NB4 (cell line): ENCODE results near the gene TAGLN3.

Experiments
- DNase-seq: peaks from one replicate; pipeline ENCODE4 v3.0.0; 2010; ENCODE audit warnings: low read depth
- H3K4me3 ChIP-seq: one replicate; pipeline ENCODE4 v1.5.1; 2011; ENCODE audit warnings: mild to moderate bottlenecking, low read depth, low read length, moderate library complexity
- MYC ChIP-seq: IDR thresholded peaks from 2 replicates; pipeline ENCODE4 v1.6.1; 2011; ENCODE audit warnings: low read depth, low read length
- POLR2A ChIP-seq: IDR thresholded peaks from 2 replicates; pipeline ENCODE4 v1.6.1; 2011; ENCODE audit warnings: mild to moderate bottlenecking; ENCODE audit not compliant: insufficient read length; ENCODE audit errors: extremely low read depth
- TF ChIP-seq, protein P1 (sequence below): IDR thresholded peaks from one replicate; pipeline ENCODE4 v1.5.1; 2012; ENCODE audit warnings: low read depth, low read length
- TF ChIP-seq, protein P2 (sequence below): IDR thresholded peaks from 2 replicates; pipeline ENCODE4 v1.6.1; 2011; ENCODE audit warnings: low read depth, low read length

TAGLN3 gene

GRCh38 chr3:111979434-111980038 is 19.2 kb upstream of the TAGLN3 start:
- DNase-seq, result peak; percentile 63
- peak overlapping the region; percentile 80 for H3K4me3 ChIP-seq
- TF ChIP-seq, protein P1, sequence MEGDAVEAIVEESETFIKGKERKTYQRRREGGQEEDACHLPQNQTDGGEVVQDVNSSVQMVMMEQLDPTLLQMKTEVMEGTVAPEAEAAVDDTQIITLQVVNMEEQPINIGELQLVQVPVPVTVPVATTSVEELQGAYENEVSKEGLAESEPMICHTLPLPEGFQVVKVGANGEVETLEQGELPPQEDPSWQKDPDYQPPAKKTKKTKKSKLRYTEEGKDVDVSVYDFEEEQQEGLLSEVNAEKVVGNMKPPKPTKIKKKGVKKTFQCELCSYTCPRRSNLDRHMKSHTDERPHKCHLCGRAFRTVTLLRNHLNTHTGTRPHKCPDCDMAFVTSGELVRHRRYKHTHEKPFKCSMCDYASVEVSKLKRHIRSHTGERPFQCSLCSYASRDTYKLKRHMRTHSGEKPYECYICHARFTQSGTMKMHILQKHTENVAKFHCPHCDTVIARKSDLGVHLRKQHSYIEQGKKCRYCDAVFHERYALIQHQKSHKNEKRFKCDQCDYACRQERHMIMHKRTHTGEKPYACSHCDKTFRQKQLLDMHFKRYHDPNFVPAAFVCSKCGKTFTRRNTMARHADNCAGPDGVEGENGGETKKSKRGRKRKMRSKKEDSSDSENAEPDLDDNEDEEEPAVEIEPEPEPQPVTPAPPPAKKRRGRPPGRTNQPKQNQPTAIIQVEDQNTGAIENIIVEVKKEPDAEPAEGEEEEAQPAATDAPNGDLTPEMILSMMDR, result no peak
- TF ChIP-seq POLR2A, result no peak

- DNase-seq, result peak; percentile 20
- peak overlapping the region; percentile 80 for H3K4me3 ChIP-seq
- TF ChIP-seq, protein P2, sequence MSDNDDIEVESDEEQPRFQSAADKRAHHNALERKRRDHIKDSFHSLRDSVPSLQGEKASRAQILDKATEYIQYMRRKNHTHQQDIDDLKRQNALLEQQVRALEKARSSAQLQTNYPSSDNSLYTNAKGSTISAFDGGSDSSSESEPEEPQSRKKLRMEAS, result no peak
- TF ChIP-seq, protein P1, result no peak
- TF ChIP-seq POLR2A (no peak), MYC (no peak)
These were observed 17.8 kb upstream of the TAGLN3 start for GRCh38 chr3:111980716-111981456.

- peak overlapping the region; percentile 25 for H3K4me3 ChIP-seq
- DNase-seq, result no peak
- TF ChIP-seq POLR2A, result no peak
- TF ChIP-seq, protein P2, result no peak
These were observed 17.3 kb upstream of the TAGLN3 start for GRCh38 chr3:111981457-111981763.

DNA sequence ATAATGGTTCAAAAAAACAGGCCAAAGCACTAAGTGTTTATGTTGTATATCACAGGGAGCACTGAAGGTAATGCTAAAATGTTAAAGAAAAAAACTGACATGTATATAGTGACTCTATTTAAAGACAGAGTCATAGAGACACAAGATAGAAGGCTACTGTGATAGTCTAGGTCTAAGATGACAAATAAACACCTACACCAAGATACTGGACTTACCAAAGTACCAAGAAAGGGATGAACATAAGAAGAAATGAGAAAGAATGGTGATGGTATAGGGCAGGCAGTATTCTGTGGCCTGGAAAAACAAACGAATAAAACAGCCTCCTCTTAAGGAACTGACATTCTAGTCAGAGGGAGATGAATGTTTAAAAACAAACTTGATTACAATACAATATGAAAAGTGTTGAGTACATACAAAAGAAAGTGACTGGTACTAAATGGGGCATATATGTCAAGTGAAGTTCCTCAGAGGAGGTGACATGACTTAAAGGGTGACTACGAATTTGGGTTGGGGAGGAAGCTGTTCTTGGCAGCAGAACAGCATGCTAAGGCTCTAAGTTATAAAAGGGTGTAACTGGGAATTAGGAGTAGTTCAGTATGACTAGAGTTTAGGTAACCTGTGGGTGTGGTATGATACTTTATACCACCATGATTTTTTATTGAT is 14.0 kb upstream of the TAGLN3 start:
- no peak overlapping the region for H3K4me3 ChIP-seq
- DNase-seq, result no peak
- TF ChIP-seq, protein P1, result no peak
- TF ChIP-seq, protein P2, result no peak
- TF ChIP-seq MYC, result no peak
- TF ChIP-seq POLR2A, result no peak

GRCh38 chr3:111986800-111987199 is 11.9 kb upstream of the TAGLN3 start:
- no peak for DNase-seq
- no peak overlapping the region for H3K4me3 ChIP-seq
- TF ChIP-seq MYC, result no peak
- TF ChIP-seq POLR2A, result no peak
- TF ChIP-seq, protein P1, result no peak
- TF ChIP-seq, protein P2, result no peak

GRCh38 chr3:111989061-111989678 is 9.6 kb upstream of the TAGLN3 start:
- TF ChIP-seq MYC, result no peak
- no peak for TF ChIP-seq POLR2A
- TF ChIP-seq, protein P1, result peak; percentile 61
- no peak overlapping the region for H3K4me3 ChIP-seq
- DNase-seq, result peak; percentile 62
